ENCODE data around the gene MARVELD3. TPM values are rescaled to one million over a fixed set of nuclear protein-coding genes. Genes with fewer than 3 reads are reported as not detected.

The MARVELD3 gene
- total and polyA plus RNA-seq, 2 of the 8 experiments (the other 6 are each of a cell fraction or from before 2014, with no cell fraction given), result 18.0 to 34.8 TPM

DNA sequence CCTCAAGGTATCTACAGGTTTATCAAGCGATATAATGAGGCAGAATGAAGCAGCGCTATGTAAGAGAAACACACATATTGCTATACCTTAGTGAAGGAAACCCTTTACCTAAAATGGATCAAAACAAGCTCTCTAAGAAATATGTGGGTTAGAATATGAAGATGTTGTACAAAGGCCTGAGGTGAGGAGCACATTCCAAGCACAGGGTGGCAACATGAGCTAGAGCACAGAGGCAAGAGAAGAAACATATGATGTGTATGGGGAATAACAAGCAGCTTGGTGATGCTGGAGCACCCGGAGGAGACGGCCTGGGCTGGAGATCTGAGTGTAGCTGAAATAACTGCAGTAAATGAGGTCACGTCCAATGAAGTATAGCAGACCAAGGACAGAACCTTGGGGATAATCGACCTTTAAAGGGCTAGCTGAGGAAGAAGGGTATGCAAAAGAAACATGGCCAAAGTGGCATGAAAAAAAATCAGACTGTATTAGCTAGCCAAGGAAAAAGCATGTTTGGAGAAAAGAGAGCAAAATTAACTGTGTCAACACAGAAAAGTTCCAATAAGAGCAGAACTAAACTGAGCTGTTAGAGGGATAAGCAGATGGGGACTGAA is 44.0 kb downstream of the MARVELD3 start (continued):
- TF ChIP-seq EGR1 (IDR thresholded peaks at IDR 0.05; ENCODE audit: borderline replicate concordance, low read depth, low read length) (no peak), HDAC2 (IDR thresholded peaks at IDR 0.05; ENCODE audit: borderline replicate concordance in 1 of 2, low read depth in 2 of 2, low read length in 2 of 2) (no peak), RNF2 (IDR thresholded peaks at IDR 0.05; ENCODE audit: borderline replicate concordance, low read depth, low read length, missing control alignments, poor library complexity, severe bottlenecking) (no peak), TCF12 (IDR thresholded peaks at IDR 0.05; ENCODE audit: low read depth, low read length) (no peak), SP2 (IDR thresholded peaks at IDR 0.05; ENCODE audit: low read length) (no peak), RAD21 (IDR thresholded peaks at IDR 0.05 in 1 of 2, conservative IDR thresholded peaks at IDR 0.05 in 1 of 2; ENCODE audit: low read depth in 2 of 2, low read length in 2 of 2) (no peak), NANOG (IDR thresholded peaks at IDR 0.05; ENCODE audit: insufficient read depth, low read depth, low read length, poor library complexity, severe bottlenecking) (no peak), CHD1 (IDR thresholded peaks at IDR 0.05; ENCODE audit: low read depth, low read length) (no peak)

All from H1 (cell line).